H9 (cell line): ENCODE data around the gene TMEM217. TPM values are rescaled to one million over a fixed set of nuclear protein-coding genes. Genes with fewer than 3 reads are reported as not detected.

ENCODE experiments used
- DNase-seq: peaks from one replicate; pipeline ENCODE4 v3.0.0-alpha.2; 2017
- H2AFZ ChIP-seq: one replicate; pipeline ENCODE4 v1.6.1; 2013; ENCODE audit warnings: mild to moderate bottlenecking, low read length, control low read depth, moderate library complexity
- H2AK5ac ChIP-seq: 2 replicates; pipeline ENCODE4 v1.6.1; 2013; ENCODE audit warnings: low read length, control low read depth, mixed read lengths; ENCODE audit not compliant: insufficient read length
- H2BK120ac ChIP-seq: one replicate; pipeline ENCODE4 v1.6.1; 2013; ENCODE audit warnings: low read depth, mild to moderate bottlenecking, low read length, control low read depth, inconsistent platforms; ENCODE audit not compliant: poor library complexity, severe bottlenecking
- H2BK12ac ChIP-seq: 2 replicates; pipeline ENCODE4 v1.6.1; 2013; ENCODE audit warnings: low read length, control low read depth, mixed read lengths, low read depth; ENCODE audit not compliant: insufficient read length
- H2BK15ac ChIP-seq: 2 replicates; pipeline ENCODE4 v1.6.1; 2013; ENCODE audit warnings: low read depth, low read length, control low read depth
- H2BK20ac ChIP-seq: one replicate; pipeline ENCODE4 v1.6.1; 2013; ENCODE audit warnings: low read depth, mild to moderate bottlenecking, low read length, control low read depth, inconsistent platforms; ENCODE audit not compliant: poor library complexity, severe bottlenecking
- H2BK5ac ChIP-seq: 2 replicates; pipeline ENCODE4 v1.6.1; 2013; ENCODE audit warnings: low read length, control low read depth, mixed read lengths; ENCODE audit not compliant: insufficient read length
- H3K14ac ChIP-seq: 2 replicates; pipeline ENCODE4 v1.6.1; 2013; ENCODE audit warnings: low read length, control low read depth; ENCODE audit not compliant: insufficient read depth
- H3K18ac ChIP-seq: 2 replicates; pipeline ENCODE4 v1.6.1; 2013; ENCODE audit warnings: low read depth, mild to moderate bottlenecking, mixed read lengths, low read length, control low read depth; ENCODE audit not compliant: insufficient read length
- H3K23ac ChIP-seq: 2 replicates; pipeline ENCODE4 v1.6.1; 2013; ENCODE audit warnings: low read length, control low read depth, mixed read lengths, low read depth; ENCODE audit not compliant: insufficient read length
- H3K23me2 ChIP-seq: 2 replicates; pipeline ENCODE4 v1.6.1; 2013; ENCODE audit warnings: low read depth, mild to moderate bottlenecking, mixed read lengths, low read length, control low read depth; ENCODE audit not compliant: insufficient read length, poor library complexity, severe bottlenecking
- H3K27ac ChIP-seq: 2 replicates; pipeline ENCODE4 v1.5.1; 2013; ENCODE audit warnings: low read length, control low read depth, mixed read lengths, low read depth; ENCODE audit not compliant: insufficient read length
- H3K27me3 ChIP-seq: 2 replicates; pipeline ENCODE4 v1.6.1; 2013; ENCODE audit warnings: low read length, control low read depth, inconsistent platforms; ENCODE audit not compliant: insufficient read depth
- H3K4ac ChIP-seq: 2 replicates; pipeline ENCODE4 v1.6.1; 2013; ENCODE audit warnings: low read depth, mild to moderate bottlenecking, control low read depth, inconsistent platforms, low read length, moderate library complexity
- H3K4me1 ChIP-seq: 2 replicates; pipeline ENCODE4 v1.6.1; 2013; ENCODE audit warnings: low read length, control low read depth, inconsistent platforms; ENCODE audit not compliant: insufficient read depth
- H3K4me2 ChIP-seq: 2 replicates; pipeline ENCODE4 v1.6.1; 2013; ENCODE audit warnings: low read length, control low read depth, mixed read lengths; ENCODE audit not compliant: insufficient read length, insufficient read depth
- H3K56ac ChIP-seq: 2 replicates; pipeline ENCODE4 v1.6.1; 2013; ENCODE audit warnings: low read depth, mild to moderate bottlenecking, mixed read lengths, low read length, control low read depth; ENCODE audit not compliant: insufficient read length
- H3K79me1 ChIP-seq: 2 replicates; pipeline ENCODE4 v1.6.1; 2013; ENCODE audit warnings: low read depth, mild to moderate bottlenecking, moderate library complexity, low read length, control low read depth, inconsistent platforms; ENCODE audit not compliant: insufficient read depth, poor library complexity, severe bottlenecking
- H3K79me2 ChIP-seq: 2 replicates; pipeline ENCODE4 v1.6.1; 2013; ENCODE audit warnings: low read length, control low read depth, inconsistent platforms; ENCODE audit not compliant: insufficient read depth
- H3K9ac ChIP-seq: 2 replicates; pipeline ENCODE4 v1.6.1; 2013; ENCODE audit warnings: low read length, control low read depth, mixed read lengths; ENCODE audit not compliant: insufficient read length; ENCODE audit errors: extremely low read depth
- H3K9me3 ChIP-seq: one replicate; pipeline ENCODE4 v1.6.1; 2013; ENCODE audit warnings: low read depth, low read length, inconsistent platforms; ENCODE audit not compliant: control insufficient read depth
- H3T11ph ChIP-seq: one replicate; pipeline ENCODE4 v1.6.1; 2013; ENCODE audit warnings: mild to moderate bottlenecking, low read length, control low read depth, inconsistent platforms
- H4K20me1 ChIP-seq: one replicate; pipeline ENCODE4 v1.6.1; 2013; ENCODE audit not compliant: control insufficient read depth, insufficient read length, insufficient read depth
- H4K5ac ChIP-seq: 2 replicates; pipeline ENCODE4 v1.6.1; 2013; ENCODE audit warnings: low read depth, mild to moderate bottlenecking, mixed read lengths, low read length, control low read depth; ENCODE audit not compliant: insufficient read length
- H4K8ac ChIP-seq: replicated peaks from 2 replicates; pipeline ENCODE4 v1.6.1; 2013; ENCODE audit warnings: low read length, control low read depth, mixed read lengths, low read depth; ENCODE audit not compliant: insufficient read length
- H4K91ac ChIP-seq: 2 replicates; pipeline ENCODE4 v1.6.1; 2013; ENCODE audit warnings: low read depth, mild to moderate bottlenecking, moderate library complexity, mixed read lengths, low read length, control low read depth; ENCODE audit not compliant: insufficient read length
- H3K27ac Mint-ChIP-seq, 3 experiments: 2 replicates in 2 of 3; 3 replicates in 1 of 3; pipeline ENCODE4 v1.8.0; 2020 to 2021; ENCODE audit warnings: mixed read lengths in 3 of 3, mild to moderate bottlenecking in 1 of 3, moderate library complexity in 1 of 3
- H3K27me3 Mint-ChIP-seq: 2 replicates; pipeline ENCODE4 v1.8.0; 2021; ENCODE audit warnings: low read depth, mild to moderate bottlenecking, moderate library complexity, mixed read lengths
- H3K36me3 Mint-ChIP-seq, 3 experiments: 2 replicates in 2 of 3; 3 replicates in 1 of 3; pipeline ENCODE4 v1.8.0; 2020 to 2021; ENCODE audit warnings: low read depth in 3 of 3, mixed read lengths in 3 of 3; ENCODE audit not compliant: insufficient read depth in 1 of 3
- H3K4me1 Mint-ChIP-seq, 2 experiments: 2 replicates each; pipeline ENCODE4 v1.8.0; 2020; ENCODE audit warnings: mixed read lengths in 2 of 2
- H3K4me3 Mint-ChIP-seq, 2 experiments: 2 replicates in 1 of 2; 3 replicates in 1 of 2; pipeline ENCODE4 v1.8.0; 2020 to 2021; ENCODE audit warnings: mild to moderate bottlenecking in 2 of 2, mixed read lengths in 2 of 2, moderate library complexity in 1 of 2
- H3K9me3 Mint-ChIP-seq, 2 experiments: 2 replicates in 1 of 2; 3 replicates in 1 of 2; pipeline ENCODE4 v1.8.0; 2020; ENCODE audit warnings: mild to moderate bottlenecking in 2 of 2, mixed read lengths in 2 of 2, moderate library complexity in 1 of 2
- CTCF ChIP-seq: fragments of 200-600 bp; sonication (generic); conservative IDR thresholded peaks from 3 replicates; pipeline ENCODE4 v1.8.0; 2021; ENCODE audit warnings: antibody characterized with exemption, mild to moderate bottlenecking
- WGBS: extraction: QIAGEN DNeasy Blood & Tissue Kit; methylation state at CpG from one replicate; pipeline ENCODE4 v1.1.7; 2013; ENCODE audit warnings: missing lambda C conversion rate, low lambda C conversion rate, mixed read lengths; ENCODE audit not compliant: insufficient read length; ENCODE audit errors: extremely low coverage; 5-methylcytosine and 5-hydroxymethylcytosine counted together
- total RNA-seq: library from RNA; stranded (reverse); gene quantifications from 2 replicates; pipeline ENCODE4 v1.2.1, GENCODE V29; 2021

TMEM217 gene
- total RNA-seq, 1 experiment from 2014 or later, result 1.1 TPM

- no peak for DNase-seq
- Histone ChIP-seq H3K4ac (no peak overlapping the region), H2BK15ac (no peak overlapping the region), H2BK5ac (no peak overlapping the region), H3K23ac (no peak overlapping the region), H3T11ph (no peak overlapping the region), H3K23me2 (no peaks in the 10 kb centered on the region), H2BK120ac (no peak overlapping the region), H3K56ac (no peak overlapping the region), H3K9ac (no peak overlapping the region), H4K91ac (no peak overlapping the region), H3K18ac (no peak overlapping the region), H3K27ac (no peak overlapping the region), H2BK12ac (no peak overlapping the region), H3K27me3 (no peaks in the 10 kb centered on the region), H3K79me1 (no peaks in the 10 kb centered on the region), H4K8ac (no peak overlapping the region), H2AK5ac (no peak overlapping the region), H2AFZ (no peak overlapping the region), H3K4me2 (no peak overlapping the region), H2BK20ac (no peak overlapping the region), H3K79me2 (no peaks in the 10 kb centered on the region), H3K9me3 (no peaks in the 10 kb centered on the region), H4K5ac (no peak overlapping the region), H3K14ac (no peak overlapping the region), H3K4me1 (no peaks in the 10 kb centered on the region), H4K20me1 (peaks cover 2% of the 10 kb centered on the region)
- Mint-ChIP-seq H3K4me1 (no peaks in the 10 kb centered on the region), H3K4me3 (no peak overlapping the region), H3K36me3 (peaks cover 24 to 66% (median 62%) of the 10 kb centered on the region in 3 experiments; a peak in 6 of 7 replicates), H3K27me3 (no peaks in the 10 kb centered on the region), H3K27ac (no peak overlapping the region), H3K9me3 (no peaks in the 10 kb centered on the region)
- WGBS, result no CpG with 5 or more reads among the region's 3 CpGs
- TF ChIP-seq CTCF, result no peak
These were observed 25.8 kb upstream of the TMEM217 start for GRCh38 chr6:37283671-37284151.
